ENCODE measurements around the gene GRB10.

Gene GRB10

DNA sequence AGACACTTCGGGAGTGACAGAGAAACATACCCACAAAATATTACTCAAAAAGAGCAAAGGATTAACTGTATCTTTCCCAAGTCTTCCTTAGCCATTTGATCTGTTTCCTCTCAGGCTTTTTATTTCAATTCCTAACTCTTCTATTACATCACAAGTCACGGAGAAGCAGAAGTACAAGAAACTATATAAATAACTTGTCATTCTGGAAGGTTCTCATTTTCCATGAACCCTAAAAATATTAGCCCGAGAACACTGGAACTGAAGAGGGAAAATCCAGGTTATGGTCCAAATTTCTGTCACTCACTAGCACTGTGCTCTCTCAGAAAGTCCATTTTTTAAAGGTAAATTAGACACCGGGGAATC, 98.0 kb downstream of the GRB10 start:
- TF ChIP-seq, protein P1, sequence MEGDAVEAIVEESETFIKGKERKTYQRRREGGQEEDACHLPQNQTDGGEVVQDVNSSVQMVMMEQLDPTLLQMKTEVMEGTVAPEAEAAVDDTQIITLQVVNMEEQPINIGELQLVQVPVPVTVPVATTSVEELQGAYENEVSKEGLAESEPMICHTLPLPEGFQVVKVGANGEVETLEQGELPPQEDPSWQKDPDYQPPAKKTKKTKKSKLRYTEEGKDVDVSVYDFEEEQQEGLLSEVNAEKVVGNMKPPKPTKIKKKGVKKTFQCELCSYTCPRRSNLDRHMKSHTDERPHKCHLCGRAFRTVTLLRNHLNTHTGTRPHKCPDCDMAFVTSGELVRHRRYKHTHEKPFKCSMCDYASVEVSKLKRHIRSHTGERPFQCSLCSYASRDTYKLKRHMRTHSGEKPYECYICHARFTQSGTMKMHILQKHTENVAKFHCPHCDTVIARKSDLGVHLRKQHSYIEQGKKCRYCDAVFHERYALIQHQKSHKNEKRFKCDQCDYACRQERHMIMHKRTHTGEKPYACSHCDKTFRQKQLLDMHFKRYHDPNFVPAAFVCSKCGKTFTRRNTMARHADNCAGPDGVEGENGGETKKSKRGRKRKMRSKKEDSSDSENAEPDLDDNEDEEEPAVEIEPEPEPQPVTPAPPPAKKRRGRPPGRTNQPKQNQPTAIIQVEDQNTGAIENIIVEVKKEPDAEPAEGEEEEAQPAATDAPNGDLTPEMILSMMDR (IDR thresholded peaks at IDR 0.05; ENCODE audit: borderline replicate concordance, extremely low read depth, low read length, poor library complexity, severe bottlenecking), result no peak
- Histone ChIP-seq H3K4me1 (ENCODE audit: insufficient read depth, low read length) (no peaks in the 10 kb centered on the region), H4K20me1 (ENCODE audit: insufficient read depth, low read length) (no peaks in the 10 kb centered on the region), H3K4me2 (ENCODE audit: insufficient read depth, low read length) (no peak overlapping the region), H3K9ac (ENCODE audit: low read depth, low read length) (no peak overlapping the region), H3K9me3 (ENCODE audit: insufficient read depth, low read length, severe bottlenecking) (no peaks in the 10 kb centered on the region), H3K27me3 (ENCODE audit: insufficient read depth, low read length, poor library complexity) (peaks cover 8% of the 10 kb centered on the region), H3K27ac (ENCODE audit: low read length) (no peak overlapping the region), H3K36me3 (ENCODE audit: insufficient read depth, low read length) (no peaks in the 10 kb centered on the region), H3K79me2 (ENCODE audit: insufficient read depth, low read length) (no peaks in the 10 kb centered on the region), H2AFZ (ENCODE audit: low read depth, low read length) (no peak overlapping the region), H3K4me3 (ENCODE audit: low read depth in 1 of 2, low read length in 2 of 2) (no peak overlapping the region)
- ATAC-seq (ENCODE audit: insufficient read depth, low read depth) (no peak), DNase-seq (no peak)

DNA sequence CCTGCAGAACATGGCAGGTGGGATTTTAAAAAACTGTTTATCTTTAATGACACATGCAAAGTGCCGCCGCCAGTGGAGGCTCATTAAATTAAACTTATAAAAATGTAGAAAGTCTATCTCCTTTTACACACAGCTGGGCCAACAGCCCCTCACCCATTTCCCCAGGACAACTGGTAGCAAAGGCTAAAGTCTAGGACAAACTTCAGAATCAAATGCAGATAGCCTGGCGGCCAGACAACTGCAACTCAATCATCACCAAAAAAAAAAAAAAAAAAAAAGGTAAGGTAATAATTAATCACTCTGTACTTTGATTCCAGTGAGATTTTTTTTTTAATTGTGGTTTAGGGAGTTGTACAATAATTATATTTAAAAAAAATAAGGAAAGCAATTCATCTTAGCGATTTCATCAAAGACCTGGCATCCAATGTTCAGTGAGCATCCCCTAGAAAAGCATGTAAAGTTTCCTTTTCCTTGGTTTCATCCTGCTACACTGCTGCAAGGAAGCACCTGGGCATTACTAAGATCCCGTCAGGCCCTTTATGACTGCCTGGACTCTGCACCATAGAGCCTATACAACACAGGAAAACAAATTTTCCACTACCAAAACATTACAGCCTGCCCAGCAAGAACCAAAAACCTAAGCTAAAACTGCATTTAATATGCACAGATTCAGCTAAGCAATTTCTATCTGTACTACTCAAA, 98.5 kb downstream of the GRB10 start:
- H3K27ac ChIP-seq (ENCODE audit: low read length), result no peak overlapping the region
- no peak overlapping the region for H2AFZ ChIP-seq (ENCODE audit: low read depth, low read length)
- no peak overlapping the region for H3K9ac ChIP-seq (ENCODE audit: low read depth, low read length)
- DNase-seq, result no peak
- H3K36me3 ChIP-seq (ENCODE audit: insufficient read depth, low read length), result no peaks in the 10 kb centered on the region
- TF ChIP-seq EZH2 (IDR thresholded peaks at IDR 0.05; ENCODE audit: borderline replicate concordance, low read depth, low read length, severe bottlenecking), result no peak
- TF ChIP-seq, protein P1 (IDR thresholded peaks at IDR 0.05; ENCODE audit: borderline replicate concordance, extremely low read depth, low read length, poor library complexity, severe bottlenecking), result no peak
- H3K4me2 ChIP-seq (ENCODE audit: insufficient read depth, low read length), result no peak overlapping the region
- no peaks in the 10 kb centered on the region for H4K20me1 ChIP-seq (ENCODE audit: insufficient read depth, low read length)
- no peaks in the 10 kb centered on the region for H3K9me3 ChIP-seq (ENCODE audit: insufficient read depth, low read length, severe bottlenecking)
- H3K4me3 ChIP-seq (ENCODE audit: low read depth in 1 of 2, low read length in 2 of 2), result no peak overlapping the region
- H3K27me3 ChIP-seq (ENCODE audit: insufficient read depth, low read length, poor library complexity), result peaks cover 12% of the 10 kb centered on the region
- no peaks in the 10 kb centered on the region for H3K79me2 ChIP-seq (ENCODE audit: insufficient read depth, low read length)
- ATAC-seq (ENCODE audit: insufficient read depth, low read depth), result no peak
- no peaks in the 10 kb centered on the region for H3K4me1 ChIP-seq (ENCODE audit: insufficient read depth, low read length)

DNA sequence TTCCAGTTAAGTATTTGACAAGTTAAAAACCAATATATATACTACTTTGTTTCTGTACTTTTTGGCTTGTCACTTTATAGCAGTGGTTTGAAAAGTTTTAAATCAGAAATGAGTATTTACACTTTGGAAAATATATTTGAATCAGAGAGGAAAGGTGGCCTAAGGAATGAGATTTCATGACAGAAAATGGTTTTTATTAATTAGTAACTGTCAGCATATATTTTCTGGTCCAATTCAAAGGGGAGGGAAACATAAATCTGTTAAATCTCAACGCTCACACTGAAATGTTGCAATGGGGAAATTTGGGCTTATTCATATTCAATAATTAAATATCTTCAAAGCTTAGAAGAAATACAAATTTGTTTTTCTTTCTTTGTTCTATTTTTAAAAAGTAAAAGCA, 100.1 kb downstream of the GRB10 start:
- no peaks in the 10 kb centered on the region for H3K36me3 ChIP-seq (ENCODE audit: insufficient read depth, low read length)
- H3K79me2 ChIP-seq (ENCODE audit: insufficient read depth, low read length), result no peaks in the 10 kb centered on the region
- no peaks in the 10 kb centered on the region for H3K4me1 ChIP-seq (ENCODE audit: insufficient read depth, low read length)
- H4K20me1 ChIP-seq (ENCODE audit: insufficient read depth, low read length), result no peaks in the 10 kb centered on the region
- no peaks in the 10 kb centered on the region for H3K9me3 ChIP-seq (ENCODE audit: insufficient read depth, low read length, severe bottlenecking)
- no peak overlapping the region for H3K4me3 ChIP-seq (ENCODE audit: low read depth in 1 of 2, low read length in 2 of 2)
- H3K9ac ChIP-seq (ENCODE audit: low read depth, low read length), result no peak overlapping the region
- H2AFZ ChIP-seq (ENCODE audit: low read depth, low read length), result no peak overlapping the region
- DNase-seq, result no peak
- H3K4me2 ChIP-seq (ENCODE audit: insufficient read depth, low read length), result no peak overlapping the region
- H3K27ac ChIP-seq (ENCODE audit: low read length), result no peak overlapping the region
- no peak for ATAC-seq (ENCODE audit: insufficient read depth, low read depth)
- TF ChIP-seq, protein P1 (IDR thresholded peaks at IDR 0.05; ENCODE audit: borderline replicate concordance, extremely low read depth, low read length, poor library complexity, severe bottlenecking), result no peak
- no peak for TF ChIP-seq EZH2 (IDR thresholded peaks at IDR 0.05; ENCODE audit: borderline replicate concordance, low read depth, low read length, severe bottlenecking)
- H3K27me3 ChIP-seq (ENCODE audit: insufficient read depth, low read length, poor library complexity), result peaks cover 13% of the 10 kb centered on the region

DNA sequence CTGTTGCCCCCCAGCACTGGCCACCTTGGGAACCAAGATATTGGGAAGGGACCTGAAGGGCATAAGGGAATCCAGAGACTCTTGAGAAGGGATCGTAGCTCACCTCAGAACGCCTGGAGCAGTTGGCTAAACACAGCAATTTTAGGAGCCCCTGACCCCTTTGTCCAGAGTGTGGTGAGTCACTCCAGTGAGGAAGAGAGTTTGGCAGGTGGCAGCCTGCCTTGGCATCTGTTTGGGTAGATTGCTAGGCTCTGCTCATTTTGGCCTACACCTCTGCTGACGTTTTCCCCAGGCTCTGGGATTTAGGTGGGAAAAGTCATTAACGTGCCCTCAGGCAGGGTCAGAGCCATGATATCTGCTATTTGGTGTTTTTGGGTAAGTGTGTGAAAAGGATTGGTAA, 100.6 kb downstream of the GRB10 start:
- H3K9me3 ChIP-seq (ENCODE audit: insufficient read depth, low read length, severe bottlenecking), result no peaks in the 10 kb centered on the region
- no peak for TF ChIP-seq EZH2 (IDR thresholded peaks at IDR 0.05; ENCODE audit: borderline replicate concordance, low read depth, low read length, severe bottlenecking)
- TF ChIP-seq, protein P1 (IDR thresholded peaks at IDR 0.05; ENCODE audit: borderline replicate concordance, extremely low read depth, low read length, poor library complexity, severe bottlenecking), result no peak
- no peaks in the 10 kb centered on the region for H4K20me1 ChIP-seq (ENCODE audit: insufficient read depth, low read length)
- H3K9ac ChIP-seq (ENCODE audit: low read depth, low read length), result no peak overlapping the region
- H3K4me2 ChIP-seq (ENCODE audit: insufficient read depth, low read length), result no peak overlapping the region
- no peak for DNase-seq
- H3K27ac ChIP-seq (ENCODE audit: low read length), result no peak overlapping the region
- no peak overlapping the region for H3K4me3 ChIP-seq (ENCODE audit: low read depth in 1 of 2, low read length in 2 of 2)
- no peaks in the 10 kb centered on the region for H3K79me2 ChIP-seq (ENCODE audit: insufficient read depth, low read length)
- H3K36me3 ChIP-seq (ENCODE audit: insufficient read depth, low read length), result no peaks in the 10 kb centered on the region
- no peak for ATAC-seq (ENCODE audit: insufficient read depth, low read depth)
- no peak overlapping the region for H2AFZ ChIP-seq (ENCODE audit: low read depth, low read length)
- H3K27me3 ChIP-seq (ENCODE audit: insufficient read depth, low read length, poor library complexity), result peaks cover 14% of the 10 kb centered on the region
- H3K4me1 ChIP-seq (ENCODE audit: insufficient read depth, low read length), result no peaks in the 10 kb centered on the region
